H1 (cell line): ENCODE results near the gene CWC27. TPM values are rescaled to one million over a fixed set of nuclear protein-coding genes. Genes with fewer than 3 reads are reported as not detected.

Source experiments
- CTCF ChIA-PET: fragments of 300-600 bp; sonication (Branson Sonifier 250); formaldehyde crosslinking; loops from one replicate; lab custom pipeline; 2021; ENCODE audit not compliant: partially characterized antibody; lab: Charles Lee
- POLR2A ChIA-PET: fragments of 300-600 bp; sonication (Branson Sonifier 250); formaldehyde crosslinking; loops from one replicate; lab custom pipeline; 2021; ENCODE audit warnings: inconsistent platforms; ENCODE audit not compliant: partially characterized antibody; lab: Charles Lee
- DNase-seq, 2 experiments: peaks; one replicate each; pipeline versions ENCODE4 v3.0.0 to v3.0.0-alpha.2; 2010 to 2022; ENCODE audit warnings: low spot score in 2 of 2, low read depth in 1 of 2, mixed read lengths in 1 of 2
- FAIRE-seq: peaks from 2 replicates; lab custom pipeline; 2011; peaks lifted over from hg19 to GRCh38; lab: Jason Lieb, UNC
- H2AFZ ChIP-seq: 2 replicates; pipeline ENCODE4 v1.8.1; 2012; ENCODE audit warnings: low read length, inconsistent platforms
- H2AK5ac ChIP-seq: 2 replicates; pipeline ENCODE4 v1.6.1; 2013; ENCODE audit warnings: low read depth, low read length
- H2BK120ac ChIP-seq: replicated peaks from 2 replicates; pipeline ENCODE3; 2013; ENCODE audit warnings: low read depth, low read length, inconsistent platforms
- H2BK12ac ChIP-seq: 2 replicates; pipeline ENCODE4 v1.6.1; 2013; ENCODE audit warnings: low read depth, low read length
- H2BK15ac ChIP-seq: 2 replicates; pipeline ENCODE4 v1.6.1; 2013; ENCODE audit warnings: low read length
- H2BK20ac ChIP-seq: 2 replicates; pipeline ENCODE4 v1.6.1; 2013; ENCODE audit warnings: low read length
- H2BK5ac ChIP-seq: 2 replicates; pipeline ENCODE4 v1.6.1; 2013; ENCODE audit warnings: low read depth, low read length
- H3K14ac ChIP-seq: 2 replicates; pipeline ENCODE4 v1.6.1; 2013; ENCODE audit warnings: inconsistent platforms; ENCODE audit not compliant: insufficient read length
- H3K18ac ChIP-seq: 2 replicates; pipeline ENCODE4 v1.6.1; 2013; ENCODE audit warnings: low read length; ENCODE audit errors: extremely low read depth
- H3K23ac ChIP-seq: 2 replicates; pipeline ENCODE4 v1.6.1; 2013; ENCODE audit warnings: inconsistent platforms; ENCODE audit not compliant: insufficient read length
- H3K23me2 ChIP-seq: 2 replicates; pipeline ENCODE4 v1.6.1; 2013; ENCODE audit warnings: low read depth, low read length
- H3K27ac ChIP-seq: 2 replicates; pipeline ENCODE4 v1.6.1; 2011; ENCODE audit warnings: low read depth, low read length, inconsistent platforms
- H3K27me3 ChIP-seq, 4 experiments: replicated peaks in 1 of 4; 1 replicate in 1 of 4; 2 replicates in 3 of 4; pipeline versions ENCODE4 v1.6.1 to v1.8.1; 2011 to 2013; ENCODE audit warnings: low read length in 3 of 4, mild to moderate bottlenecking in 3 of 4, inconsistent platforms in 2 of 4, mixed read lengths in 2 of 4, moderate library complexity in 1 of 4; ENCODE audit not compliant: control insufficient read depth in 3 of 4, insufficient read depth in 3 of 4; ENCODE audit errors: extremely low read depth in 1 of 4
- H3K36me3 ChIP-seq, 4 experiments: 2 replicates each; pipeline versions ENCODE4 v1.6.1 to v1.8.1; 2011 to 2013; ENCODE audit warnings: mild to moderate bottlenecking in 4 of 4, low read length in 3 of 4, moderate library complexity in 2 of 4, control low read depth in 1 of 4, inconsistent platforms in 1 of 4; ENCODE audit not compliant: insufficient read depth in 4 of 4, control insufficient read depth in 2 of 4
- H3K4ac ChIP-seq: replicated peaks from 2 replicates; pipeline ENCODE3; 2013; ENCODE audit warnings: low read length, low read depth, mixed read lengths, inconsistent platforms; ENCODE audit not compliant: insufficient read length
- H3K4me1 ChIP-seq, 4 experiments: replicated peaks in 1 of 4; 1 replicate in 1 of 4; 2 replicates in 3 of 4; pipeline versions ENCODE4 v1.6.1 to v1.8.1; 2011 to 2013; ENCODE audit warnings: low read length in 3 of 4, inconsistent platforms in 2 of 4, mixed read lengths in 1 of 4; ENCODE audit not compliant: insufficient read depth in 4 of 4, control insufficient read depth in 3 of 4
- H3K4me2 ChIP-seq, 2 experiments: 2 replicates each; pipeline versions ENCODE4 v1.6.1 to v1.8.1; 2011 to 2013; ENCODE audit warnings: low read depth in 2 of 2, low read length in 2 of 2, control low read depth in 1 of 2, inconsistent platforms in 1 of 2, mild to moderate bottlenecking in 1 of 2; ENCODE audit not compliant: insufficient read depth in 1 of 2
- H3K4me3 ChIP-seq, 4 experiments: fragments of 200-600, 300-600 bp in 1 of 4; sonication (generic), shearing (Covaris generic), sonication (Bioruptor Twin) in 1 of 4; 2 replicates each; pipeline versions ENCODE4 v1.5.1 to v1.8.1; 2011 to 2016; ENCODE audit warnings: low read length in 4 of 4, low read depth in 3 of 4, control low read depth in 2 of 4, inconsistent platforms in 2 of 4, mild to moderate bottlenecking in 2 of 4, mixed read lengths in 1 of 4, moderate library complexity in 1 of 4; ENCODE audit not compliant: insufficient read depth in 2 of 4; ENCODE audit errors: extremely low read depth in 1 of 4
- H3K56ac ChIP-seq: replicated peaks from 2 replicates; pipeline ENCODE3; 2013; ENCODE audit warnings: low read depth, mild to moderate bottlenecking, mixed read lengths, low read length, inconsistent platforms; ENCODE audit not compliant: insufficient read length
- H3K79me1 ChIP-seq: 2 replicates; pipeline ENCODE4 v1.6.1; 2013; ENCODE audit warnings: low read depth, low read length, control low read depth
- H3K79me2 ChIP-seq, 2 experiments: 2 replicates each; pipeline versions ENCODE4 v1.6.1 to v1.8.1; 2012 to 2013; ENCODE audit warnings: low read length in 2 of 2, mild to moderate bottlenecking in 2 of 2, inconsistent platforms in 1 of 2; ENCODE audit not compliant: insufficient read depth in 2 of 2, control insufficient read depth in 1 of 2
- H3K9ac ChIP-seq, 4 experiments: replicated peaks in 1 of 4; 1 replicate in 1 of 4; 2 replicates in 3 of 4; pipeline versions ENCODE4 v1.6.1 to v1.8.1; 2011 to 2013; ENCODE audit warnings: low read depth in 3 of 4, low read length in 3 of 4, control low read depth in 2 of 4, mild to moderate bottlenecking in 2 of 4, moderate library complexity in 2 of 4, inconsistent platforms in 1 of 4; ENCODE audit errors: extremely low read depth in 1 of 4
- H3K9me3 ChIP-seq, 2 experiments: 2 replicates each; pipeline versions ENCODE4 v1.6.1 to v1.8.1; 2012 to 2013; ENCODE audit warnings: mild to moderate bottlenecking in 2 of 2, moderate library complexity in 2 of 2, control low read depth in 1 of 2, inconsistent platforms in 1 of 2, low read depth in 1 of 2, low read length in 1 of 2, mixed read lengths in 1 of 2; ENCODE audit not compliant: insufficient read depth in 2 of 2
- H4K20me1 ChIP-seq, 2 experiments: replicated peaks in 1 of 2; 2 replicates each; pipeline versions ENCODE3 to v1.8.1; 2011 to 2013; ENCODE audit warnings: inconsistent platforms in 2 of 2, low read length in 2 of 2, mild to moderate bottlenecking in 1 of 2; ENCODE audit not compliant: insufficient read depth in 2 of 2, control insufficient read depth in 1 of 2
- H4K5ac ChIP-seq: 2 replicates; pipeline ENCODE4 v1.6.1; 2013; ENCODE audit warnings: low read length, low read depth, mixed read lengths, inconsistent platforms; ENCODE audit not compliant: insufficient read length
- H4K8ac ChIP-seq: 2 replicates; pipeline ENCODE4 v1.8.0; 2013; ENCODE audit warnings: mild to moderate bottlenecking, moderate library complexity, low read length, inconsistent platforms; ENCODE audit not compliant: insufficient read depth; ENCODE audit errors: extremely low read depth
- H4K91ac ChIP-seq: replicated peaks from 2 replicates; pipeline ENCODE3; 2013; ENCODE audit warnings: low read length, mixed read lengths, inconsistent platforms; ENCODE audit not compliant: insufficient read length
- MAX ChIP-seq: IDR thresholded peaks from 2 replicates; pipeline ENCODE4 v1.6.1; 2012; ENCODE audit warnings: inconsistent platforms
- NANOG ChIP-seq: IDR thresholded peaks from 2 replicates; pipeline ENCODE4 v1.6.1; 2011; ENCODE audit warnings: low read length, low read depth, mild to moderate bottlenecking, inconsistent platforms; ENCODE audit not compliant: insufficient read depth, poor library complexity, severe bottlenecking
- NRF1 ChIP-seq: IDR thresholded peaks from 2 replicates; pipeline ENCODE4 v1.6.1; 2011; ENCODE audit warnings: mild to moderate bottlenecking, low read depth, low read length, improper control_type of control experiment
- YY1 ChIP-seq: IDR thresholded peaks from 2 replicates; pipeline ENCODE4 v1.6.1; 2011; ENCODE audit warnings: low read depth, mild to moderate bottlenecking, low read length
- WGBS, 2 experiments: shearing (Covaris generic) in 1 of 2; methylation state at CpG; one replicate each; pipeline versions ENCODE4 v1.1.6 to v1.1.7; 2013 to 2015; ENCODE audit warnings: low lambda C conversion rate in 2 of 2, mixed read lengths in 2 of 2, inconsistent platforms in 1 of 2, low coverage in 1 of 2, missing lambda C conversion rate in 1 of 2; ENCODE audit not compliant: insufficient replicate concordance in 2 of 2, insufficient coverage in 1 of 2, insufficient read length in 1 of 2; ENCODE audit errors: extremely low coverage in 1 of 2, missing lambda C conversion rate in 1 of 2; 5-methylcytosine and 5-hydroxymethylcytosine counted together
- polyA plus RNA-seq, 7 experiments: library from polyadenylated mRNA; depleted of rRNA in 3 of 7; stranded (reverse) in 5 of 7; unstranded in 2 of 7; fragments of >200 nt in 5 of 7; fragments of 200-250 nt in 2 of 7; gene quantifications; 1 replicate in 5 of 7; 2 replicates in 1 of 7; 4 replicates in 1 of 7; pipeline versions ENCODE4 v1.2.1 to v1.2.3, GENCODE V29; 2011 to 2013; ENCODE audit warnings: missing spikeins in 2 of 7, mixed read lengths in 2 of 7
- total RNA-seq: library from RNA; stranded (reverse); fragmentation: NEBNext Ultra II Directional; extraction: Animal tissue kit (Norgen Biotek cat#: 25700); gene quantifications from 2 replicates; pipeline ENCODE4 v1.2.1, GENCODE V29; 2021

CWC27 gene
- total and polyA plus RNA-seq, 2 of the 8 experiments (the other 6 are each of a cell fraction or from before 2014, with no cell fraction given), result 24.9 to 43.4 TPM

GRCh38 chr5:64786372-64786771, 17.6 kb downstream of the CWC27 start:
- Histone ChIP-seq H3K79me2 (no peaks in the 10 kb centered on the region), H2AFZ (no peak overlapping the region), H3K18ac (no peak overlapping the region), H3K4ac (no peak overlapping the region), H3K14ac (no peak overlapping the region), H2BK5ac (no peak overlapping the region), H3K56ac (no peak overlapping the region), H2BK20ac (no peak overlapping the region), H3K23me2 (no peaks in the 10 kb centered on the region), H3K79me1 (no peaks in the 10 kb centered on the region), H3K4me2 (no peak overlapping the region), H3K9me3 (no peaks in the 10 kb centered on the region), H3K4me1 (no peaks in the 10 kb centered on the region), H3K23ac (no peak overlapping the region), H4K8ac (no peak overlapping the region), H3K27ac (no peak overlapping the region), H2BK15ac (no peak overlapping the region), H2BK12ac (no peak overlapping the region), H3K4me3 (no peak overlapping the region), H2BK120ac (no peak overlapping the region), H3K36me3 (peaks cover 0 to 14% (median 3%) of the 10 kb centered on the region in 4 experiments; a peak in 3 of 8 replicates), H4K20me1 (peaks cover 0 to 3% of the 10 kb centered on the region in 2 experiments), H4K5ac (no peak overlapping the region), H3K9ac (no peak overlapping the region), H4K91ac (no peak overlapping the region), H2AK5ac (no peak overlapping the region), H3K27me3 (no peaks in the 10 kb centered on the region)
- FAIRE-seq (no peak), DNase-seq (no peak)
- CTCF ChIA-PET, result interaction anchor here (1.4 to 2.5 kb wide), 3 partner anchors 11 to 151 kb away, joined by 5 to 11 read pairs (median 9); no protein-coding TSS in a partner anchor
- POLR2A ChIA-PET, result no interaction called here
- WGBS, 2 experiments, result 87 to 100% methylated on average over 2 of the region's 2 CpGs
- TF ChIP-seq NANOG (no peak), YY1 (no peak), NRF1 (no peak), MAX (no peak)
